Occipital lobe (tissue), 2 donors: ENCODE measurements around the gene AP3B2. TPM values are rescaled to one million over a fixed set of nuclear protein-coding genes. Genes with fewer than 3 reads are reported as not detected.
"Not testable (repeated sequence)": the region's sequence is repeated elsewhere in the genome, so short reads cannot be mapped to it uniquely, and the experiment has no call there.

Experiments used
- DNase-seq: peaks from one replicate; lab custom pipeline; 2025; lab: John Stamatoyannopoulos, UW
- total RNA-seq: library from RNA; depleted of rRNA; stranded (reverse); fragments of >200 nt; gene quantifications from one replicate; pipeline ENCODE4 v1.2.3, GENCODE V29; 2014

The AP3B2 gene
- total RNA-seq, 1 donor from 2014 or later, result 52.9 TPM

DNA sequence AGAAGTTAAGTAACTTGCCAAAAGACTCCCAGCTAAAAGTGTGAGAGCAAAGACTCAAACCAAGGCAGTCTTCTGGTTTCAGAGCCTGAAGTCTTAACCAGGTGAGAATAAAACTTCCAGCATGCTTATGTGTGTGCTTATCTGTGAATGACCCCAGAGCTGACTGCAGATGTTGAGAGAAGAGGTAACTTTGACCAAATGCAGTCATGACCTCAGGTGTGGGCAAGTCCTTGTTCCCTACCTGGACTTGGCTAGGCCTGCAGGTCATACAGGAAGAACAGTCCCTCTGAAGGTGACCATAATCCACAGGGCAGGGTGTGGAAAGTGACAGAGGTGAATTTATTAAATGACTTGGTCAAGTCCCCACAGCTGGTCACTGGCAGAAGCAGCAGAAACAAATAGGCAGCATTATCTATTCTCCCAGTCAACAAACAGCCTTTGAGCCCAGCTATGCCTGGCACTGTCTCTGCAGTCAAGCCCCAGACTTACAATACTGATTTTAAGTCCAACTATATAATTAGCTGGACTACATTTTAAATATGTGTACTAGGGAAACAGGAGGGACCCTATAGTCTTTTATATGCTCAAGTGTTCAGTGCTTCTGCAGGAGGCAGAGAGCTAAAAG, 59.5 kb downstream of the AP3B2 start:
- peak; percentile 24 for DNase-seq

DNA sequence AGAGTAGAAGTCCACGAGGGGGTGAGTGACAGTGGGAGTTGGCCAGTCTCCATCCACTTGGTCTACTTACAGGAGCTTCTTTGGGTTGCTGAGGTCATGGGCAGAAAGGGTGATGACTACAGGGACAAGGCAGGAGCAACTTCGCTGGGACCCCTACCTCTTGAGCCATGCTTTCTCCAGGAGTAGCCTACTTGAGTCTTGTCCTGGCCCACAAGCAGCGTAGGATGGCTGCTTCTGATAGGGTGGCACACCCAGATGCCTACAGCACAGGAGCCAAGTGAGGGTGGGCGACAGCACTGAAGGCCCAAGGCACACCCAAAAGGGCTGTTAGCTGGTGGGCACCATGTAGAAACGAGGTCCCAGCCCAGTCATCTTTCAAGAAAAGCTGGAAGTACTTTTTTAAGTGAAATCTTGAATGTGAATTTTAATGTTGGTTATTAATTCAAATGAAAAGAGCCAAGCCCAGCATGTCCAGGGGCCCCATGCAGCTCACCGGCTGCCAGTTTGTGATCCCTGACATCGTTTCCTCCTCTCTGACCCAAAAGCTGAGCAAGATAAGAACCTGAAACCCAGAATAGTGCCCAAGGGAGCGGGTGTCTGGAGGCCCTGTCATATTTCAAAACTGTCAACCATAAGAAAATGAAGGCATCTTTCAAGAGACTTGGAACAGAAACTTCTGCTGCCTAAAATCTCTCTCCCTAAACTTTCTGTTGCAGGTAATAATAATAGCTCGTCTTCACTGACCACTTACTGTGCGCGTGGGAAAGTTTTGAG, 60.3 kb downstream of the AP3B2 start:
- no peak for DNase-seq

DNA sequence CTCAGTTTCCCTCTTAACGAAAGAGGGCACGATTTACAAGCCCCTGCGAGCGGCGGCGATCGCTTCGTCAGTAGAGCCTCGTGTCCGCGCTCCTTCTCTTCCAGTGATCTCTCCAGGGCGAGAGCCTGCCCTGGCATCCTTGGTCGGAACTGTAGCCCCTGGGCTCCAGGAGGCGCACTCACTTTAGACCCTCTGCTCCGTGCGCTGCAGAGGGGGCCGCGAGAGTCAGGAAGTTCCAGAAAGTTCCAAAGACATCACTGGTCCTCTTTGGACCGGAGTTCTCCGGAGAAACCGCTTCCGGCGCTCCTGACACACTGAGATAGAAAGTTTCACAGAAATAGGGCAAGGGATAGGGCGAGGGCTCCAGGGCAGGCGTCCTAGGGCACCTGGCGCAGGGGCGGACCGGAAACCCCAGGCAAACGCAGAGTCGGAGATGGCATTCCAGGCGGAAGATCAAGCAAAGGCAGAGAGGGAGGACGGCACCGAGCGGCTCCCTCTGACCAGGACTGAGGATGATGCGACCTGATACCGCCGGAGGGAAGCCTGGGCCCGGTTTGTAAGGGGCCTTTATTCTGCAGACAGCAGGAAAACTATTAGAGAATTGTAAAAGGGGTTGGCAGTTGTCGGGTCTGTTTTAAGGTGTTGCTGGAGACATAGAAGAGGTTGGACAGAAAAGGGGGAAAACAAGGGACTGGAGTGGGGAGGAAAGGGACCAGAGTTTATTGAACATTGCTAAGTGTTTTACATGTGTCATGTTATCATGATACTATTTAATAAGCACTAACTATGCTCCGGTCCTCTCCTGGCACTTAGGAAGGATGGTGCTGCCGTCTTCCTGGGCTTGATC, 61.2 kb downstream of the AP3B2 start:
- peak; percentile 21 for DNase-seq

DNA sequence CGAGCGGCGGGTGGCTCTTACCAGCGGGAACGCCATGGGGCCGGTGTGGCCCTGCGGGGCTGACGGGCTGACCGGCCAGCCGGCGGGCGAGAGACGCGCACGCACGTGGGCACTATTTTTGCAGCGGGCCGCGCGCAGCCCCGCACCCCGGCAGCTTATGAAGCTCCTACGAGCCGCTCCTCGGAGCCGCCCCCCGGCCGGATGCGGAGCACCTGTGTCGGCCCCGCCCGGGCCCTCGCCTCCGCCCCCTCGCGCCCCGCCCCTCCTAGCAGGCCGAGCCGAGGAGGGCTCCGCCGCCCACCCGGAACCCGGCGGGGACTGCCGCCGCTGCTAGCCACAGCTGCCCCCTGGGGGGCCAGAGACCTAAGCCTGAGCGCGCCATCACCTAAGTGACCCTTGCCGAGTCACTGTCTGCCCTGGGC, 61.8 kb downstream of the AP3B2 start:
- no peak for DNase-seq

DNA sequence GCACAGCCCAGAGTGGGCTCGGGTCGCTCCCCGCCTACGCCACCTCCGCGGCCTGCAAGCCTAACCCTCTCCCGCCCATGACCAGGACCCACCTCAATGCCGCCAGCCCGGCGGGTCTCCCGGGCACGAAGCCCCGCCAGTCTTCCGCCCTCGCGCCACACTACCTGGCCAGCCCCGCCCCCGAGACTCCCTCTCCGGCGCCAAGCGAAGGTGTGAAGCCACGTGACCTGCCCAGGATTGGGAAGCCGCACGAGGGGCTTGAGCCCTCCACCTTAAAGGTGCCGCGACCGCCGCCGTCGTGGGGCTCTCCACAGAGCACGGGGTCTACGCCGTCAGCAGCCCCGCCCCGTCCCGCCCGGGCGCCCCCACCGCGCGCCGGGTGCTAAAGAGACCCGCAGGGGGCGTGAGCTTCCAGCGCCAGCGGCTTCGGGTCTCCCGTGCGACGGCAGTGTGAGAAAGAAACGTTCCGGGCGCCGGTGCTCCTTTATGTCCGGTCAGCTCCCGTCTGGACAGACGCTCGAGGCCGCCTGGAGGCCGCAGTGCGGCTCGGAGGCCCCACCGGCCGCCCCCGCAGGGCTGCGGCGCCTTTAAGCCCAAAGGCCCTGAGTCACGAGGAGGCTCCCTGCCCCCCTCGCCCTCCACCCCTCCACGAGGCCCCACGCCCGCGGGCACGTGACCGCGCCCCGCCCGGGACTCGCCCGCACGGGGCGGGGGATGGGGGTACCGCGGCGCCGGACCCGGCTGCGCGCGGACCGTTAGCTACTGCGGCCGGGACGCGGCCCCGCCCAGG, 62.4 kb downstream of the AP3B2 start, which contains the start of gene CPEB1:
Gene CPEB1 (minus strand): TSS at position 319 of the 790 bp plus-strand sequence. CDS start 18,904 bp downstream, outside the sequence.
- peak; percentile 66 for DNase-seq

DNA sequence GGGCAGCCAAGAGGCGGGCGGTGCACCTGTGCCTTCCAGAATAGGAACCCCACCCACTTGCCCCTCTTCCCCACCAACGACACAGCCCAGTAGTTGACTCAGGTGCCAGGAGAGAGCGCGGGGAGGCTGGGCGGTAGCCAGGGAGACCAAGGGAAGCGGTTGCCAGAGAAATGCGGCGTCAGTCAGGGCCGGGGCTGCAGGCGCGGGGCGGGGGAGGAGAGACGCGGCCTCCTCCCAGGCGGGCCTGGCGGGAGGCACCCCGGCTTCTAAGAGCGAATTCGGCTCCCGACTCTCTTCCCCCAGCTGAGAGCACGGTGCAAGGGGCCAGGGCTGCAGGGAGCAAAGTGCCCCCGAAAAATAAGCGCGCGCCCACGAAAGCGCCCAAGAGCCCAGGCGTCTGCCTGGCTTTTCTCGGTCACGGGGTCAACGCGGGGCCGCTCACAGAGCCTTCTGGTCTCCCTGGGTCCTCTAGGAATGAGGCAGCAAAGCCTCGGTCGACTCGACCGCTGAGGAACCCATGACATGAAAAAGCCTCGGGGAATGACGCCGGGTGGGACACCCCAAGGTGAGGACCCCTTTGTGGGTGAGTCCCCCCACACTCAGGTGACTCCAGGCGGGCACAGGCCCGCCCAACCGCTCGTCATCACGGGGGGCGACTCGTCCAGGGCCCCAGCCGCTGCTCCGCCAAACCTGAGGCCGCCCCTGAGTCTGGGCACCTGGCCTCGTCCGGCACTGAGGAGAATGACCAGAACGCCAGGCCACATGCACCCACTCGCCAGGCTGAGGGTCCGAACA, 63.2 kb downstream of the AP3B2 start:
- DNase-seq, result peak; percentile 35

DNA sequence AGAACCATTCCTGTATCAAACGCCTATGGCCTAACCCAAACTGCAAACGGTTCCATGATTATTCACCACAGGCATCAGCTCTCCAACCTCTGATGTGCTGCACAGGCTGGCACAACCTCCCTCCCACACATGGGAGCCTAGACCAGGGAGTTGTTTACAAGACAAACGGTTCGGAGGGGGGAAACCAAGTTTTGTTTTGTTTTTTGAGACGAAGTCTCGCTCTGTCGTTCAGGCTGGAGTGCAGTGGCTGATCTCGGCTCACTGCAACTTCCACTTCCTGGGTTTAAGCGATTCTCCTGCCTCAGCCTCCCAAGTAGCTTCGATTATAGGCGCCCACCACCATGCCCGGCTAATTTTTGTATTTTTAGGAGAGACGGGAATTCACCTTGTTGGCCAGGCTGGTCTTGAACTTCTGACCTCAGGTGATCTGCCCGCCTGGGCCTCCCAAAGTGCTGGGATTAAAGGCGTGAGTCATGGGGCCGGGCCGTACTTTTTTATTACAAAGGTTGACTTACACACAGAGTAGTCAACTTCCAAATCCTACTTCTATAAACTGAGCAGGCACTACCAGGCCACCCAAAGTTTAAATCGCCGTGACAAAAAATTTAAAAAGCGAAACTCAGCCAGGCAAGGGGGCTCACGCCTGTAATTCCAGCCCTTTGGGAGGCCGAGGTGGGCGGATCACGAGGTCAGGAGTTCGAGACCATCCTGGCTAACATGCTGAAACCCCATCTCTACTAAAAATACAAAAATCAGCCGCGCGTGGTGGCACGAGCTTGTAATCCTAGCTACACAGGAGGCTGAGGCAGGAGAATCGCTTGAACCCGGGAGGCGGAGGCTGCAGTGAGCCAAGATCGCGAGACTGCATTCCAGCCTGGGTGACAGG, 64.5 kb downstream of the AP3B2 start:
- not testable (repeated sequence) for DNase-seq

DNA sequence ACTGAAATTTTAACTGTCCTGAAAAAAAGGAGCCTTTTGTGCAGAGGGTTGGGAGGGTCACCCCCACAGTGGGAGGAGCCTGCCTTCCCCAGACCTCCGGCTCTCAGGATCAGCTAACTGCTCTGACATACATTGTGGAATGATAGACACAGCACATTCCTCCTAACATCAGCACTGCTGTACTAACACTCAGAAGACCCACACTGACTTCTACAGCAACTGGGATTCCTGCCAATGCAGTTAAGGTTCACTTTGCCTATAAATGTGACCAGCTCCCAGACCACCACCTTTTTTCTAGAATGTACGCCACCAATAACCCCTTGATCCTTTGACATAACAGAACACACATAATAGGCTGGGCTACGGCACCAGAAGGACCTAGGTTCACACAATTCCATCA, 65.7 kb downstream of the AP3B2 start:
- no peak for DNase-seq

DNA sequence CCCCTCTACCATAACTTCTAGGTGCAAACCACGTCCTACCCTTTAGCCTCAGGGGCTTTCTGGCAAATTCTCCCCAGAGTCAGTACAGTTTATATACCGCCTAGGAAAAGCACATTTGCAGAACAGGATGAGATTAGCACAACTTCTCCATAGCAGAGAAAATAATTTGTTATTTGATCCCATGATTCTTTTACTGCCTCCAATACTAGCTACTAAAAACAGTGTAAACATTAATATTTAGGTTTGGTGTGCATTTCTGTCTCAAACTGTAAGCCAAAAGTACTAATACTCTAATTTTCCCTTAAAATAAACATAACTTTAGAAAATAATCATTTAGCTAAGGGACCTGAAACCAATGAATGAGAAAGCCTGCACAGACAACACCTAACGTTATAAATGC, 67.0 kb downstream of the AP3B2 start:
- DNase-seq, result no peak

DNA sequence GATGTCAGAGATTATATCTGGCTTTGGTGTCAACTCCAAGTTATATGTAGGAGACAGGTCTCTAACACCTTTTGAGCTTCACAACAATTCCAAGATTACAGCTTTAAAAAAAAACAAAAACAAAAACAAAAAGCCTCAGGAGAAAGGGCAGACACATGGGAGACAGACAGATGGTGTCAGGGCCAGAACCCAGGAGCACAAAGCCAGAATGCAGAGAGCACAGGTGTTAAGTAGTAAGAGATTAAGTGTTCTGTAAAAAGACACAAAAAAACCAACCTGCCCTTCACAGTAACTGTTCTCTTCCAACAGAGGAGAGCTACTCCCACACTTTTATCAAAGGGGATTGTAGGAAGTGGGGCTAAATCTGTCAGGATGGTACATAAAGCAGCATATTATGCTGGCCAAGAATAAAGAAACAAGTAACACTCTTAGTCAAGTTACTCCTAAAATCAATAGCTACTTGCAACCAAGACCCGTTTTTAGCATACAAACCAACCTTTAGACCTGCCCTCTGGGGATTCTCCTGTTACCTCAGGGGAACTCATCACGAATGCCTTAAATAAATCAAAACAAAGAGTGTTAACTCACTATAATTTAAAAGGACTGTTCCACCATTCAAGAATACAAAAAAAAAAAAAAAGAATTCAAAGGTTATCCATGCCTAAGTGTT, 68.4 kb downstream of the AP3B2 start:
- no peak for DNase-seq

DNA sequence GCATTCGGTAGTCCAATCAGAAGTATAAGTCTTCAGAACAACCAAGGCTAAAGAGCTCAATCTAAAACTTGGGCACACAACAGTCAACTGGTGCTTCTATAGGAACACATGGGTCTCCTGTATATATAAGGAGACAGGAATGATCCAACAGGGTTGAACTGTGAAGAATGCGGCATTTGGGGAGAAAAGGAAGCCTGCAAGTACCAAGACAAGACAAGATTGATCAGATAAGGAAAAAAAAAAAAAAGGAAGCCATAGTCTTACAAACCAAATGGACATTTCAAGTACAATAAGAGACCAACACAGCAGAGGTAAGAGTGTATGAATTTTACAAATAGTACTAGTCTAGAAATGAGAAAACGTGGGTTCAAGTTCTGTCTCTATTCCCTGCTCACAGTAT, 69.0 kb downstream of the AP3B2 start:
- no peak for DNase-seq

DNA sequence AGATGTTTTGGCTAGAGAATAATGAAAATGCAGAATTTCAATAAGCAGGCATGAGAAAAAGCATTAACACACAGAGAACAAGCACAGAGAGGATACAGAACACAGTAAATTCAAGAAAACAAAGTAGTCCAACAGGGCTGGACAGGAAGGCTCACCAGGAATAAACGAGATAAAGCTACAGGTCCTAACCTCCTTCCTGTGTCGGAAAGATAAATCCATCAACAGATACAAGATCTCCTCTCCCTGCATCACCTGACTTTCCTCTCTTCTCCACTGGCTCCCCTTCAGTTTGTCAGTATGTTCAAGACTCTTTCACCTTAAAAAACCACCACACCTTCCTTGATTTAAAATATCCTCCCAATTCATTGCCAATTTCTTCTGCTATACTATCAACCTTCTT, 73.9 kb downstream of the AP3B2 start:
- DNase-seq, result no peak

DNA sequence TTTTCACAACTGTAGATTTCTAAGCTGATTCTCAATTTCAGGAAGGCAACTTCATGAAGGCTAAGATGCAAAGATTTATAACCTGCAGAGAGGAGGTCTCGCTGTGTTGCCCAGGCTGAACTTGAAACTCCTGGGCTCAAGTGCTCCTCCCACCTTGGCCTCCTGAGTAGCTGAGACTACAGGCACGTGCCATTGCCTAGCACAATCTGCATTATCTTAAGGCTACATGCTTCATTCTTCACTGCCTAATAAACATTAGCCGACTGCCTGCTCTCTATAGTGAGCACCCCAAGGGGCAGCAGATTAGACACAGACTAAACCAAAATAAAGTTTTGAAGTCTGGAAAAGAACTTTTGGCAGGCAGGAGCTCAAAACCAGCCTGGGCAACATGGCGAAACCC, 79.6 kb downstream of the AP3B2 start:
- DNase-seq, result no peak

DNA sequence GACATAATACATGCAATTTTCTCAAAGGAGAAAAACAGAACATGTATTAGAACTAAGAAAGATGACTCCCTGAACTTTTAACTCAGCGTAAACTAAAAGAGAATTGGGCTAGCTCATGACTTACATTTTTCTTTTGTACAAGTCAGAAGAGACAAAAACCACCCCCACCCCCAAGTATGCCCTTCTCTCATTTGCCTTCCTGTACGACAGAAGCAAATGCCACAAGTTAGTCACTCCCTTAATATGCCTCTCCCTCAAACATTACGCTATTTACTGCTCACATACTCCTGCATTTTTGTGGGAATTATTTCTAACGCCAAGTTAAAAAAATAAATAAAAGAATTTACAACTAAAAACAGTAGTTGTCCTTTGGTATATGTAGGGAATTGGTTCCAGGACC, 84.5 kb downstream of the AP3B2 start:
- no peak for DNase-seq

DNA sequence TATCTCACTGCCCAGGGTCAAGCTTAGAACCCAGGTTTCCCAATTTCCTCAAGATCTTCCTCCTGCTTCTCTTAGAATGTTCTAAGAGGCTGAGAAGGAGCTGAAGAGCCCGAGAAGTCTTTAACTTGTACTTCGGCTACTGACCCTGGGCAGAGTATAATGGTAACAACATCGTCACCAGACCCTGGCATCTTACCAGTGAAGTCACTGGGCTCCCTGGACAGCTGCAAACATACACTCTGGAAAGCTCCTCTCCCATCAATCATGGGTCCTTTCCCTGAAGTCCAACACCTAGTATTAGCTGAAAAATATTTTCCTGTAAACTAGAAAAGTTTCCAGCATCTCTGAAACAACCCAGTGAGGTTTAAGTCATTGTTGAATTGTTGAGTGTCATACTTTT, 85.2 kb downstream of the AP3B2 start:
- no peak for DNase-seq

DNA sequence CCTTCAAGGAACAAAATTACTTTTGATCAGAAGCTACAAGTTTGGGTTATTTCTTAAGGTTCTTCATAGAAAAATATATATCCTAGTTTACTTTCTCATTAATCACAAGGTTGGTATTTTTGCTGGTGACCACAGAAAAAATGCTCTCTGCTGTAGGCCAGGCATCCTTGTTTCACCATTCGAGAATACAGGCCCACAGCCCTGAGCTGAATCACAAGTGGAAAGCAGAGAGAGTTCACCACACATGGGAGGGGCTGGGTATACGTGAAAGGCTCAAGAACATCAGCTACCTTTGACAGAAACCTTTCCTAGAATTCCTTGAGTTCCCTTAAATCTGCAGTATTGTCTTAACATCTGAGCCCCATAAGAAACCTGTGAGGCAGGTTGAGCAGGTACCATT, 85.7 kb downstream of the AP3B2 start:
- DNase-seq, result no peak

DNA sequence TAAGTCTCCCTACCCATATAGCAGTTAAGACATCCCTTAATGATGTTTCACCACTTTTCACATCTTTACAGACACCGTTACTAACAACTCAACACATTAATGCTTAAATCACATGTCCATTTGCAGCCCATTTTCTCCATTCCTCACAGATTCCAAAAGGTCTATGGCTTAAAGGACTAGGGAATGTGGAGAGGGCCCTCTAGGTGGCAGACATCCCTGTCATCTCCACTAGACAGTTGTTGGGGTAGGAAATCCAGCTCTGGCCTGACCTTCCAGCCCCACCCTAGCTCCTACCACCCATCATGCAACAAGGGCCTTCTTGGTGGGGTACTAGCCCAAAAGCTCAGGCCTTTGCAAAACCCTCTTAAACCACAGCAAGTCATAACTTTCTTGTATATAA, 87.7 kb downstream of the AP3B2 start:
- no peak for DNase-seq

DNA sequence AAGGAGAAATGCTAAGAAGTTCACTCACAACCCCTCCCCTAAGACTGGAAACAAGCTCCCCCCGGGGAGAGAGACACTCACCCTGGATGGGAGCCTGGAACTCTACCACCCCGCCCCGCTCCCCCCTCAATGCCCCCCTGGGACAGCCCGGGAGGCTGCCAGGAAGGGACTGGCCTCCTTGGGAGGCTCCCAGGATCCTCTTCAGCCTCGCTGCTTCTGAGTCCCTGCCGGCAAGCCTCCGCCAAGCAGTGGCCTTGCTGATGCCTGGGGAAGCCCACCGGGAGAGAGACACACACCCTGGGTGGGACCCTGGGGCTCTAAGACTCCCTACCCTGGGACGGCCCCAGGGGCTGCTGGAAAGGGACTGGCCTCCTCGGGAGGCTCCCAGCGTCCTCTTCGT, 95.9 kb downstream of the AP3B2 start:
- no peak for DNase-seq

DNA sequence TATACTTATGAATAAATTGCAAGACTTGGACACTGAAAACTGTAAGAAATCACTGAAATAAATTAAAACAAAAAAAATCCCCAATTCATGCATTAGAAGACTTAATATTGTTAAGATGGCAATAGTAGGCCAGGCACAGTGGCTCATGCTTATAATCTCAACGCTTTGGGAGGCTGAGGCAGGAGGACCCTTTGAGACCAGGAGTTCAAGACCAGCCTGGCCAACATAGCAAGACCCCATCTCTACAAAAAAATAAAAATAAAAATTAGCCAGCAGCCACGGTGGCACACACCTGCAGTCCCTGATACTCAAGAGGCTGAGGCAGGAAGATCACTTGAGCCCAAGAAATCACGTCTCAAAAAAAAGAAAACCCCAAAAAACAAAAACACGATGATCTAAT, 98.3 kb downstream of the AP3B2 start:
- no peak for DNase-seq
